Mesenchymal stem cell (in vitro differentiated cells and primary cell): ENCODE results near the gene SASH1.

ENCODE experiments used
- DNase-seq: peaks from one replicate; pipeline ENCODE4 v3.0.0-alpha.2; 2013
- H2AFZ ChIP-seq: one replicate; pipeline ENCODE4 v1.6.1; 2013; ENCODE audit warnings: low read depth, mild to moderate bottlenecking, control low read depth, inconsistent platforms, low read length, moderate library complexity
- H2AK5ac ChIP-seq: 2 replicates; pipeline ENCODE4 v1.6.1; 2013; ENCODE audit warnings: low read length, moderate library complexity, mild to moderate bottlenecking, inconsistent platforms; ENCODE audit not compliant: severe bottlenecking
- H2BK120ac ChIP-seq: one replicate; pipeline ENCODE4 v1.6.1; 2013; ENCODE audit warnings: low read depth, mild to moderate bottlenecking, inconsistent platforms, low read length, moderate library complexity
- H2BK12ac ChIP-seq, 2 experiments: one replicate each; pipeline ENCODE4 v1.6.1; 2013; ENCODE audit warnings: inconsistent platforms in 2 of 2, low read length in 2 of 2, mild to moderate bottlenecking in 2 of 2, moderate library complexity in 2 of 2, control low read depth in 1 of 2
- H2BK15ac ChIP-seq: one replicate; pipeline ENCODE4 v1.6.1; 2013; ENCODE audit warnings: mild to moderate bottlenecking, low read depth, inconsistent platforms; ENCODE audit not compliant: poor library complexity, severe bottlenecking
- H2BK5ac ChIP-seq: 2 replicates; pipeline ENCODE4 v1.6.1; 2013; ENCODE audit warnings: low read depth, mild to moderate bottlenecking, low read length, control low read depth, inconsistent platforms; ENCODE audit not compliant: poor library complexity, severe bottlenecking
- H3K14ac ChIP-seq, 2 experiments: one replicate each; pipeline ENCODE4 v1.6.1; 2013; ENCODE audit warnings: inconsistent platforms in 2 of 2, low read length in 2 of 2, control low read depth in 1 of 2, mild to moderate bottlenecking in 1 of 2, moderate library complexity in 1 of 2
- H3K18ac ChIP-seq, 2 experiments: one replicate each; pipeline ENCODE4 v1.6.1; 2013; ENCODE audit warnings: inconsistent platforms in 2 of 2, low read length in 2 of 2, control low read depth in 1 of 2, low read depth in 1 of 2, mild to moderate bottlenecking in 1 of 2
- H3K23ac ChIP-seq, 2 experiments: one replicate each; pipeline ENCODE4 v1.6.1; 2013; ENCODE audit warnings: inconsistent platforms in 2 of 2, low read length in 2 of 2, mild to moderate bottlenecking in 2 of 2, moderate library complexity in 2 of 2, control low read depth in 1 of 2
- H3K27ac ChIP-seq: 2 replicates; pipeline ENCODE4 v1.5.1; 2013; ENCODE audit warnings: mild to moderate bottlenecking, moderate library complexity, low read length, control low read depth, inconsistent platforms; ENCODE audit not compliant: poor library complexity, severe bottlenecking
- H3K27me3 ChIP-seq, 2 experiments: 2 replicates each; pipeline versions ENCODE4 v1.6.1 to v1.7.0; 2013; ENCODE audit warnings: low read length in 2 of 2, mild to moderate bottlenecking in 2 of 2, moderate library complexity in 2 of 2, control low read depth in 1 of 2, inconsistent platforms in 1 of 2; ENCODE audit not compliant: control insufficient read depth in 1 of 2, insufficient read depth in 1 of 2
- H3K36me3 ChIP-seq, 2 experiments: 2 replicates each; pipeline versions ENCODE4 v1.6.1 to v1.7.0; 2013; ENCODE audit warnings: low read length in 2 of 2, control low read depth in 1 of 2, inconsistent platforms in 1 of 2, low read depth in 1 of 2, mild to moderate bottlenecking in 1 of 2; ENCODE audit not compliant: insufficient read depth in 2 of 2, control insufficient read depth in 1 of 2
- H3K4ac ChIP-seq, 2 experiments: one replicate each; pipeline ENCODE4 v1.6.1; 2013; ENCODE audit warnings: inconsistent platforms in 2 of 2, low read length in 2 of 2, mild to moderate bottlenecking in 2 of 2, moderate library complexity in 2 of 2, control low read depth in 1 of 2, low read depth in 1 of 2
- H3K4me1 ChIP-seq: 2 replicates; pipeline ENCODE4 v1.6.1; 2013; ENCODE audit warnings: low read depth, low read length, control low read depth; ENCODE audit not compliant: control insufficient read depth, insufficient read depth
- H3K4me2 ChIP-seq: 2 replicates; pipeline ENCODE4 v1.6.1; 2013; ENCODE audit warnings: low read length, mild to moderate bottlenecking, inconsistent platforms; ENCODE audit not compliant: poor library complexity, severe bottlenecking
- H3K4me3 ChIP-seq, 2 experiments: 2 replicates each; pipeline versions ENCODE4 v1.5.1 to v1.7.0; 2013; ENCODE audit warnings: low read length in 2 of 2, mild to moderate bottlenecking in 2 of 2, control low read depth in 1 of 2, low read depth in 1 of 2; ENCODE audit not compliant: insufficient read depth in 1 of 2
- H3K79me1 ChIP-seq: replicated peaks from 2 replicates; pipeline ENCODE4 v1.6.1; 2013; ENCODE audit warnings: mild to moderate bottlenecking, control low read depth, low read length, inconsistent platforms; ENCODE audit not compliant: poor library complexity, severe bottlenecking
- H3K9ac ChIP-seq: 2 replicates; pipeline ENCODE4 v1.7.0; 2013; ENCODE audit warnings: mild to moderate bottlenecking, low read length, moderate library complexity
- H3K9me3 ChIP-seq: 2 replicates; pipeline ENCODE4 v1.7.0; 2013; ENCODE audit warnings: mild to moderate bottlenecking, low read length; ENCODE audit not compliant: control insufficient read depth
- H4K8ac ChIP-seq: one replicate; pipeline ENCODE4 v1.6.1; 2013; ENCODE audit warnings: inconsistent platforms, mild to moderate bottlenecking, low read length, moderate library complexity
- H4K91ac ChIP-seq: one replicate; pipeline ENCODE4 v1.6.1; 2013; ENCODE audit warnings: mild to moderate bottlenecking, low read length, inconsistent platforms
- WGBS: methylation state at CpG from one replicate; pipeline ENCODE4 v1.1.7; 2013; ENCODE audit warnings: mixed read lengths; 5-methylcytosine and 5-hydroxymethylcytosine counted together

Gene SASH1

DNA sequence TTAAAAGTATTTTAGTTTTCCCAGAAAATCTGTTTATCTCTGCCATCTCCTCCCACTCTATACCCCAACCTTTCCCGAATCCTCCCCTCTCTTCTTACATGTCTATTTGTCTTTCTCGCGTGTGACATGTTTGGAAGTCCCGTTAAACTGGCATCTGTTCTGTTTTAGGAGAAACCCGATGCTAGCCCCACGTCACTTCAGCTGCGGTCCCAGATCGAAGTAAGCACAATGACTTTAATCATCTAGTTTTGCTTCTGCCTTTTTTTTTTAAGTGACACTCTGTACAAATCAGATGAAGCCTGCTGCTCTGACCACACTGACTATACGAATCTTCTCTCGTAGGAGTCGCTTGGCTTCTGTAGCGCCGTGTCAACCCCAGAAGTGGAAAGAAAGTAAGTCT is 97.4 kb downstream of the SASH1 start:
- Histone ChIP-seq H4K91ac (peak overlapping the region; percentile 61), H3K18ac (peak overlapping the region in 1 of 2 experiments; percentile 73), H4K8ac (peak overlapping the region; percentile 8), H2BK15ac (no peak overlapping the region), H3K23ac (no peak overlapping the region), H3K9me3 (no peaks in the 10 kb centered on the region), H2BK5ac (no peak overlapping the region), H3K27me3 (no peaks in the 10 kb centered on the region), H3K4me1 (peaks cover 15% of the 10 kb centered on the region), H3K4ac (peak overlapping the region in 1 of 2 experiments; percentile 27), H3K14ac (no peak overlapping the region), H3K27ac (no peak overlapping the region), H3K9ac (no peak overlapping the region), H3K36me3 (peaks cover 0 to 33% of the 10 kb centered on the region in 2 experiments), H2BK120ac (no peak overlapping the region), H2AK5ac (peak overlapping the region; percentile 98), H2BK12ac (peak overlapping the region; percentile 33 to 45), H3K79me1 (peaks cover 11% of the 10 kb centered on the region), H3K4me2 (no peak overlapping the region), H3K4me3 (no peak overlapping the region), H2AFZ (no peak overlapping the region)
- 96% methylated on average over 13 of the region's 13 CpGs for WGBS
- no peak for DNase-seq

GRCh38 chr6:148440877-148441453 is 98.3 kb downstream of the SASH1 start:
- peak; percentile 82 for DNase-seq
- WGBS, result 13% methylated on average over 8 of the region's 9 CpGs
- no peak overlapping the region for H4K91ac ChIP-seq
- H3K18ac ChIP-seq, result peak overlapping the region; percentile 2 to 7
- H3K9me3 ChIP-seq, result no peaks in the 10 kb centered on the region
- H3K4me2 ChIP-seq, result no peak overlapping the region
- H3K36me3 ChIP-seq, result peaks cover 0 to 41% of the 10 kb centered on the region in 2 experiments
- peak overlapping the region; percentile 96 for H3K27ac ChIP-seq
- H3K79me1 ChIP-seq, result peaks cover 10% of the 10 kb centered on the region
- no peak overlapping the region for H3K14ac ChIP-seq
- peak overlapping the region; percentile 75 for H2BK5ac ChIP-seq
- no peak overlapping the region for H3K23ac ChIP-seq
- H3K4ac ChIP-seq, result peak overlapping the region in 1 of 2 experiments; percentile 78
- H2BK120ac ChIP-seq, result no peak overlapping the region
- no peak overlapping the region for H2AFZ ChIP-seq
- H4K8ac ChIP-seq, result no peak overlapping the region
- H3K4me3 ChIP-seq, result no peak overlapping the region
- peak overlapping the region; percentile 6 to 74 for H2BK12ac ChIP-seq
- H2AK5ac ChIP-seq, result peak overlapping the region; percentile 50
- peak overlapping the region; percentile 10 for H3K9ac ChIP-seq
- peaks cover 16% of the 10 kb centered on the region for H3K4me1 ChIP-seq
- no peak overlapping the region for H2BK15ac ChIP-seq
- no peaks in the 10 kb centered on the region for H3K27me3 ChIP-seq

GRCh38 chr6:148441454-148441911 is 98.8 kb downstream of the SASH1 start:
- Histone ChIP-seq H3K4me3 (no peak overlapping the region), H3K36me3 (peaks cover 0 to 43% of the 10 kb centered on the region in 2 experiments), H3K23ac (no peak overlapping the region), H2BK120ac (no peak overlapping the region), H4K8ac (peak overlapping the region; percentile 52), H3K27me3 (no peaks in the 10 kb centered on the region), H3K4me1 (peaks cover 16% of the 10 kb centered on the region), H3K27ac (peak overlapping the region; percentile 96), H3K14ac (no peak overlapping the region), H3K79me1 (peaks cover 10% of the 10 kb centered on the region), H4K91ac (no peak overlapping the region), H2BK15ac (no peak overlapping the region), H3K4ac (peak overlapping the region in 1 of 2 experiments; percentile 78), H3K4me2 (no peak overlapping the region), H2BK12ac (peak overlapping the region; percentile 6 to 74), H2AFZ (no peak overlapping the region), H2BK5ac (peak overlapping the region; percentile 75), H2AK5ac (peak overlapping the region; percentile 50), H3K9me3 (no peaks in the 10 kb centered on the region), H3K18ac (peak overlapping the region; percentile 2 to 7), H3K9ac (peak overlapping the region; percentile 10)
- peak; percentile 94 for DNase-seq
- 0% methylated on average over 2 of the region's 4 CpGs for WGBS

GRCh38 chr6:148443798-148444560 is 101.3 kb downstream of the SASH1 start:
- Histone ChIP-seq H2BK120ac (no peak overlapping the region), H3K4me3 (no peak overlapping the region), H3K9ac (no peak overlapping the region), H3K4ac (peak overlapping the region in 1 of 2 experiments; percentile 15), H4K91ac (peak overlapping the region; percentile 87), H3K14ac (no peak overlapping the region), H3K18ac (peak overlapping the region; percentile 78 to 85), H4K8ac (peak overlapping the region; percentile 78), H3K27ac (no peak overlapping the region), H2BK12ac (peak overlapping the region; percentile 52 to 65), H3K79me1 (peaks cover 10% of the 10 kb centered on the region), H3K9me3 (no peaks in the 10 kb centered on the region), H3K36me3 (peaks cover 0 to 62% of the 10 kb centered on the region in 2 experiments), H3K4me2 (no peak overlapping the region), H3K4me1 (peaks cover 14% of the 10 kb centered on the region), H3K27me3 (no peaks in the 10 kb centered on the region), H2AFZ (no peak overlapping the region), H2BK15ac (no peak overlapping the region), H3K23ac (no peak overlapping the region), H2AK5ac (peak overlapping the region; percentile 76), H2BK5ac (no peak overlapping the region)
- no peak for DNase-seq
- 91% methylated on average over 5 of the region's 7 CpGs for WGBS
